Erythroblast (primary cell): ENCODE data around the gene CYP2W1.

Experiments used
- DNase-seq, 2 experiments: peaks; one replicate each; lab custom pipeline; 2025; lab: John Stamatoyannopoulos, UW
- GATA1 ChIP-seq: IDR thresholded peaks from 2 replicates; pipeline ENCODE4 v1.6.1; 2011; ENCODE audit warnings: low read depth, mild to moderate bottlenecking, control low read depth, low read length, moderate library complexity
- POLR2A ChIP-seq: IDR thresholded peaks from 2 replicates; pipeline ENCODE4 v1.6.1; 2011; ENCODE audit warnings: mild to moderate bottlenecking, low read length

Gene CYP2W1

DNA sequence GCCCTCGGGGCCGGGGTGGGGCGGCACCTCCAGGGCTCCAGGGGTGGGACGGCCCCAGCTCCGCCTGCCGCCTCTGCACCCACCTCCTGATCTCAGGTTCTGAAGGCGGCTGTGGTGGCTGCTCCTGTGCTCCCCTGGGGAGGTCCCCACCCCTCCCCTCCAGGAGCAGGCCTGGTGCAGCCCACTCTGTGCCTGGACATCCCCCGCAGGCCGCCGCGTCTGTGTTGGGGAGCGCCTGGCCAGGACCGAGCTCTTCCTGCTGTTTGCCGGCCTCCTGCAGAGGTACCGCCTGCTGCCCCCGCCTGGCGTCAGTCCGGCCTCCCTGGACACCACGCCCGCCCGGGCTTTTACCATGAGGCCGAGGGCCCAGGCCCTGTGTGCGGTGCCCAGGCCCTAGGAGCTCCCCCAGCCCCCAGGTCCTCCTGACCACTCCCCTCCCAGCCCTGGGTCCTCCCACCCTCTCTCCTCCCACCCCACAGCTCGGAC, 5.5 kb downstream of the CYP2W1 start:
- no peak for DNase-seq
- no peak for TF ChIP-seq POLR2A
- TF ChIP-seq GATA1: no peak

DNA sequence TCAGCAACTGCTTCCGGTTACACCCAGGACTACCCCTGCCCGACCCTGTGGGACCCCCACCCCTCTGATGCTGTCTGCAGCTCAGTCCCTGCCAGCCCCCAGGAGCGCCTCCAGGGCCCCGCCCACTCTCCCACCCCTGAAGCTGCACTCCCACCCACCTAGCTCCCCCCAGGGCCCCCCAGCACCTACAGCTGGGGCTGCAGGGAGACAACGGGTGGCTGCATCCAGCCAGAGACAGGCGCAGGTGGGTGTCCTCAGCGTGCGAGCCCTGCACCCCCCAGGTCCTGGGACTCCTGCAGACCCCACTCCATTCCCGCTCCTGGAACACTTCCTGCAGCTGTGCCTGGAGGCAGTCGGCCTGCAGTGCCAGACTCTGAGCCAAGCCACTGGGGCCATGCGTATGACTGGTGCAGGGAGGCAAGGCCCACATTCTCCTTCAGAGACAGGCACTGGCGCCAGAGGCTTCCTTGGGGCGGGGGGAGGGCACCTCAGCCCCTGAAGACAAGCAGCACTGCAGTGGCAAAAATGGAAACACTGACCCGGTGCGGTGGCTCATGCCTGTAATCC, 6.1 kb downstream of the CYP2W1 start:
- no peak for DNase-seq
- TF ChIP-seq POLR2A: no peak
- no peak for TF ChIP-seq GATA1

DNA sequence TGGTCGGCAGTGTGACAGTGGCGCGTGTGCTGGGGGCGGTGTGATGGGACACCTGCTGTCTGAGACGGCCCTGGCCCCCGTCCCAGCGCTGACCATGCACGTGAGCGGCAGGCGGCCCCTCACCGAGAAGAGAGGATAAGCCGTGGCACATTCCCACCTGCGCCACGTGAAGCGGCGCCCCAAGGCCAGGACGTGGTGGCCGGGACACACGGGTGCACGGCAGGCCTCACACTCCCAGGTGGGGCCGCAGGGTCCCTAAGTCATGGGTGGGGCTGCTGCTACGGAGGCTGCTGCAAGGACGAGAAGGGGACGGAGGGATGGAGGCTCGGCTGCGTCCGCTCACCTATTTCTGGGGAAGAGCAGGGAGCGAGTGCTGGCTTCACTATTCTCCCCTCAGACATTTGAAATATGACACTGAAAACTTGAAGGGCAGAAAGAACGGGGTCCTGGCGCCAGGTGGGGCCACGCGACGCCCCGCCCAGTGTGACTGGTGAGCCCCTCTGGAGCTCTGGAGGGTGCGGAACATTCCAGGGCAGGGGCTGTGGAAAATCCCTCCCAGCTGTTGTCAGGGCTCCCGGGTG, 7.5 kb downstream of the CYP2W1 start:
- DNase-seq: no peak
- no peak for TF ChIP-seq POLR2A
- TF ChIP-seq GATA1: no peak

GRCh38 chr7:990933-991728, 8.2 kb downstream of the CYP2W1 start:
- TF ChIP-seq POLR2A (no peak), GATA1 (no peak)
- no peak for DNase-seq

GRCh38 chr7:991729-992656, 9.0 kb downstream of the CYP2W1 start:
- TF ChIP-seq GATA1: no peak
- TF ChIP-seq POLR2A: no peak
- no peak for DNase-seq

DNA sequence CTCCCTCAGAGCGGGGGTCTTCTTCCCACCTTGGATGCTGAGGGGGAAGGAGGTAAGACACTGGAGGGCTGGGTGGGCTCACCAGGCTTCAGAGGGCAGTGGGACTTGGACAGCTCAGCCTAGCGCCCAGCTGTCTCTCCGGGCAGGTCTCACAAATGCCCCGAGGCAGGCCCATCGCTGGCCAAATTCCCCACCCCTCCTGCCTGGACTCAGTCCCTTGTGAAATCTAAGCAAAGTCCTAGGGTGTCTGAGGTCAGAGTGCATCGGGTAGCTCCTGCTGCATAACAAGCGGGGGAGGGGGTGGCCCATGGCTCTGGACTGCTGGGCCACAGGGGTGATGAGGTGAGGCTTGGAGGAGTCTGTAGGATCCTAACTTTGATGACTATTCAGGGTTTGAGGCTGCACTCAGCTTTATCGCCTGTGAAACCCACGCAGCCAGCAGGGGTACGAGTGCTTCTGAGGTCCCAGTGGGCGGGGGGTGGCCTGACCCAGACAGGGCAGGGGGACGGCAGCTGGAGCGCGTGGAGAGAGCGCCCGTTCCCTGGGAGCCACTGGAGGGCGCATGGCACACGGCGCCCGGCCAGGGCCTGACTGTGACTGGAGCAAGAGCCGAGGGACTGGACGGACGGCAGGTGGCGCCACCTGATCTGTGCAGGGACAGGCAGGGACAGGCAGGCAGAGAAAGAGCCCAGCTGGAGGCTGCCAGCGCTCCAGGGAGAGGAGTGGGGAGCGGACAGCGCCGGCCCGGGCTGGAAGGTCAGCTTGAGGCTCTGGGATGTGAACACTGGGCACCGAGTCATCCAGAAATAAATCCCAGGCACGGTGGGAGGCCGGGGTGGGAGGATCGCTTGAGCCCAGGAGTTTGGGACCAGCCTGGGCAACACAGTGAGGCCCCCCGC, 10.0 kb downstream of the CYP2W1 start:
- peak; percentile 95 to 98 for DNase-seq

GRCh38 chr7:994592-995308, 11.8 kb downstream of the CYP2W1 start:
- no peak for DNase-seq
- no peak for TF ChIP-seq POLR2A
- no peak for TF ChIP-seq GATA1

More for the DNA sequence above, 10.0 kb downstream of the CYP2W1 start:
- TF ChIP-seq POLR2A (no peak), GATA1 (no peak)

- DNase-seq: no peak
- no peak for TF ChIP-seq GATA1
- TF ChIP-seq POLR2A: no peak
Measured at GRCh38 chr7:995571-995970, 12.6 kb downstream of the CYP2W1 start.

GRCh38 chr7:996079-996872, 13.3 kb downstream of the CYP2W1 start:
- DNase-seq: no peak
- no peak for TF ChIP-seq GATA1
- no peak for TF ChIP-seq POLR2A

- DNase-seq: no peak
- TF ChIP-seq POLR2A (no peak), GATA1 (no peak)
Measured at GRCh38 chr7:997404-998395, 14.7 kb downstream of the CYP2W1 start.
